Testis (tissue), 3 donors: ENCODE data around the gene RHBDL1. TPM values are rescaled to one million over a fixed set of nuclear protein-coding genes. Genes with fewer than 3 reads are reported as not detected.

Experiments used
- DNase-seq: peaks from one replicate; pipeline ENCODE4 v3.0.0-alpha.2; 2019
- H3K27ac ChIP-seq, 2 donors: fragments of 200-600 bp; sonication (generic); one replicate each; pipeline ENCODE4 v1.5.1; 2019
- H3K27me3 ChIP-seq: fragments of 200-600 bp; sonication (generic); one replicate; pipeline ENCODE4 v1.5.1; 2019
- H3K36me3 ChIP-seq: fragments of 200-600 bp; sonication (generic); one replicate; pipeline ENCODE4 v1.5.1; 2017; ENCODE audit warnings: low read depth; ENCODE audit errors: missing control alignments
- H3K4me1 ChIP-seq: fragments of 200-600 bp; sonication (generic); one replicate; pipeline ENCODE4 v1.5.1; 2019
- H3K4me3 ChIP-seq, 2 donors: fragments of 200-600 bp; sonication (generic); one replicate each; pipeline ENCODE4 v1.5.1; 2017 to 2019
- H3K9me3 ChIP-seq: fragments of 200-600 bp; sonication (generic); one replicate; pipeline ENCODE4 v1.5.1; 2017
- CTCF ChIP-seq, 3 experiments: fragments of 450-650 bp in 2 of 3; fragments of 200-600 bp in 1 of 3; sonication (generic) in 1 of 3; IDR thresholded peaks; one replicate each; pipeline ENCODE4 v1.5.1; 2016 to 2019; ENCODE audit warnings: antibody characterized with exemption in 3 of 3, mild to moderate bottlenecking in 2 of 3, moderate library complexity in 1 of 3
- POLR2A ChIP-seq: fragments of 450-650 bp; IDR thresholded peaks from one replicate; pipeline ENCODE4 v1.6.1; 2017; ENCODE audit warnings: antibody characterized with exemption, mild to moderate bottlenecking, moderate library complexity
- WGBS, 2 donors: methylation state at CpG; one replicate each; pipeline ENCODE4 v1.1.5; 2018; 5-methylcytosine and 5-hydroxymethylcytosine counted together
- intact Hi-C: fragments of 100-400 bp; cut with DNase I; formaldehyde crosslinking; loops from one replicate; pipeline ENCODE4 v1.15.1; 2023; ENCODE audit warnings: low total_unique reads
- polyA plus RNA-seq: library from polyadenylated mRNA; stranded (reverse); fragments of 350-450 nt; fragmentation: Illumina TruSeq; extraction: RNeasy Lipid Tissue Mini Kit (QIAGEN cat#74804); gene quantifications from one replicate; pipeline ENCODE4 v1.2.3, GENCODE V29; 2014; ENCODE audit warnings: low read depth, low replicate concordance; ENCODE audit not compliant: insufficient read depth
- total RNA-seq, 2 donors: library from RNA; depleted of rRNA; stranded (reverse); fragments of >200 nt; gene quantifications; one replicate each; pipeline ENCODE4 v1.2.3, GENCODE V29; 2016

The RHBDL1 gene
- total and polyA plus RNA-seq, 3 donors from 2014 or later: 2.1 to 9.8 (median 8.5) TPM

GRCh38 chr16:681746-682427, 6.4 kb downstream of the RHBDL1 start:
- Histone ChIP-seq H3K4me3 (no peak overlapping the region), H3K9me3 (no peaks in the 10 kb centered on the region), H3K36me3 (no peaks in the 10 kb centered on the region), H3K4me1 (peaks cover 40% of the 10 kb centered on the region), H3K27ac (no peak overlapping the region), H3K27me3 (no peaks in the 10 kb centered on the region)
- no peak for DNase-seq
- TF ChIP-seq CTCF (IDR thresholded peaks at IDR 0.05) (no peak), POLR2A (no peak)
- intact Hi-C loops: loop anchor here (2.0 kb wide), 1 partner anchor 59 kb away; the partner anchor contains the start of gene CIAO3
- WGBS, 2 donors: 55 to 79% methylated on average over 13 to 28 of the region's 28 CpGs

- H3K4me1 ChIP-seq: peaks cover 40% of the 10 kb centered on the region
- TF ChIP-seq POLR2A (no peak), CTCF (IDR thresholded peaks at IDR 0.05) (no peak)
- intact Hi-C loops: loop anchor here (2.0 kb wide), 1 partner anchor 58 kb away; the partner anchor contains the start of gene CIAO3
- no peaks in the 10 kb centered on the region for H3K36me3 ChIP-seq
- DNase-seq: no peak
- H3K9me3 ChIP-seq: no peaks in the 10 kb centered on the region
- no peak overlapping the region for H3K27ac ChIP-seq
- 81 to 86% methylated on average over 18 to 33 of the region's 36 CpGs for WGBS, 2 donors
- no peak overlapping the region for H3K4me3 ChIP-seq
- no peaks in the 10 kb centered on the region for H3K27me3 ChIP-seq
Measured at GRCh38 chr16:682493-683395, 7.3 kb downstream of the RHBDL1 start.

GRCh38 chr16:683396-684070, 8.1 kb downstream of the RHBDL1 start:
- H3K27me3 ChIP-seq: no peaks in the 10 kb centered on the region
- WGBS, 2 donors: 11 to 20% methylated on average over 7 to 42 of the region's 57 CpGs
- no peak for DNase-seq
- TF ChIP-seq CTCF (IDR thresholded peaks at IDR 0.05) (no peak), POLR2A (no peak)
- peak overlapping the region; percentile 51 to 56 for H3K4me3 ChIP-seq
- H3K36me3 ChIP-seq: no peaks in the 10 kb centered on the region
- no peaks in the 10 kb centered on the region for H3K9me3 ChIP-seq
- peak overlapping the region; percentile 45 to 79 for H3K27ac ChIP-seq
- intact Hi-C loops: loop anchor here (2.0 kb wide), 1 partner anchor 57 kb away; the partner anchor contains the start of gene CIAO3
- H3K4me1 ChIP-seq: peaks cover 40% of the 10 kb centered on the region

- WGBS, 2 donors: 1% methylated on average over 37 of the region's 91 CpGs; no CpG with 5 or more reads in 1 of the 2 donors
- peak; percentile 97 for DNase-seq
- Histone ChIP-seq H3K9me3 (no peaks in the 10 kb centered on the region), H3K4me1 (peaks cover 37% of the 10 kb centered on the region), H3K36me3 (no peaks in the 10 kb centered on the region), H3K27ac (peak within 1 kb of the TSS; percentile 45 to 79), H3K27me3 (no peaks in the 10 kb centered on the region), H3K4me3 (peak within 1 kb of the TSS; percentile 51 to 56)
- no peak for TF ChIP-seq POLR2A
- no peak for TF ChIP-seq CTCF (IDR thresholded peaks at IDR 0.05)
- intact Hi-C loops: no loop called here
Measured at GRCh38 chr16:684071-684794, 8.8 kb downstream of the RHBDL1 start, which contains the start of gene JMJD8. Gene JMJD8, minus strand, starts transcription at chr16:684334. Its CDS starts 15 bp downstream, at chr16:684319.
